OCI-LY7 (cell line): Measurements from ENCODE around the gene ARHGEF10L.

Experiments used
- EZH2phosphoT487 ChIP-seq: fragments of 200-600 bp; sonication (generic); IDR thresholded peaks from 2 replicates; pipeline ENCODE4 v1.6.1; 2018; ENCODE audit warnings: low read depth, borderline replicate concordance, mild to moderate bottlenecking, mixed run types, antibody characterized with exemption, low read length, moderate library complexity, mixed read lengths
- TF ChIP-seq, protein P1 (sequence below): fragments of 200-600 bp; sonication (generic); conservative IDR thresholded peaks from 2 replicates; pipeline ENCODE4 v1.5.1; 2014; ENCODE audit warnings: mild to moderate bottlenecking, antibody characterized with exemption, low read length, moderate library complexity, mixed read lengths

- TF ChIP-seq, protein P1, sequence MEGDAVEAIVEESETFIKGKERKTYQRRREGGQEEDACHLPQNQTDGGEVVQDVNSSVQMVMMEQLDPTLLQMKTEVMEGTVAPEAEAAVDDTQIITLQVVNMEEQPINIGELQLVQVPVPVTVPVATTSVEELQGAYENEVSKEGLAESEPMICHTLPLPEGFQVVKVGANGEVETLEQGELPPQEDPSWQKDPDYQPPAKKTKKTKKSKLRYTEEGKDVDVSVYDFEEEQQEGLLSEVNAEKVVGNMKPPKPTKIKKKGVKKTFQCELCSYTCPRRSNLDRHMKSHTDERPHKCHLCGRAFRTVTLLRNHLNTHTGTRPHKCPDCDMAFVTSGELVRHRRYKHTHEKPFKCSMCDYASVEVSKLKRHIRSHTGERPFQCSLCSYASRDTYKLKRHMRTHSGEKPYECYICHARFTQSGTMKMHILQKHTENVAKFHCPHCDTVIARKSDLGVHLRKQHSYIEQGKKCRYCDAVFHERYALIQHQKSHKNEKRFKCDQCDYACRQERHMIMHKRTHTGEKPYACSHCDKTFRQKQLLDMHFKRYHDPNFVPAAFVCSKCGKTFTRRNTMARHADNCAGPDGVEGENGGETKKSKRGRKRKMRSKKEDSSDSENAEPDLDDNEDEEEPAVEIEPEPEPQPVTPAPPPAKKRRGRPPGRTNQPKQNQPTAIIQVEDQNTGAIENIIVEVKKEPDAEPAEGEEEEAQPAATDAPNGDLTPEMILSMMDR = no peak
- TF ChIP-seq EZH2phosphoT487 = no peak
These were observed 76.5 kb downstream of the ARHGEF10L start for GRCh38 chr1:17615959-17616358.
